GM19023 (cell line): ENCODE results near the gene TMEM9.

Source experiments
- ATAC-seq: cut with Tn5 transposase; IDR thresholded peaks from one replicate; pipeline ENCODE4 v1.9.1; 2021; ENCODE audit warnings: mild to moderate bottlenecking, moderate library complexity; ENCODE audit not compliant: unreplicated experiment

TMEM9 gene

DNA sequence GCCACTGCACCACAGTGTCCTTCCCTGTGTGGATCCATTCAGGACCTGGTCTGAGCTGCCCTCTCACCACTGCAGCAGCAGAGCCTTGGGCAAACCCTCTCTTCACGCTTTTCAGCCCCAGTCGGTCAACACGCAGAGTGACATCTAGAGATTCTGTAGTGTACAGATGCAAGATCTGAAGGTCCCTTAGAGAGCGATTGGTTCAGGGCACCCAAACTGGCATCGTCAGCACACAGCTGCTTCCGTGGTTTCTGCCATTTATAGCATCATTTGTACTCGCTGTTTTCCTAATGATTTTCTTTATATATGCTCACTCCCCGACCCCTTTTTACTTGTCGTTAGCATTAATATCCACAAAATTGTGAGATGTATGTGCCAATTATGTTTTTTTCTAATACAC is 25.8 kb downstream of the TMEM9 start:
- ATAC-seq: no peak

GRCh38 chr1:201127755-201128455 is 26.4 kb downstream of the TMEM9 start:
- no peak for ATAC-seq

- no peak for ATAC-seq
These were observed 27.2 kb downstream of the TMEM9 start, which contains the start of gene ASCL5 for GRCh38 chr1:201126832-201127754. Gene ASCL5, minus strand, starts transcription at chr1:201127184. Its CDS starts 11,812 bp downstream, at chr1:201115372.

- no peak for ATAC-seq
These were observed 27.8 kb downstream of the TMEM9 start for GRCh38 chr1:201126463-201126831.

DNA sequence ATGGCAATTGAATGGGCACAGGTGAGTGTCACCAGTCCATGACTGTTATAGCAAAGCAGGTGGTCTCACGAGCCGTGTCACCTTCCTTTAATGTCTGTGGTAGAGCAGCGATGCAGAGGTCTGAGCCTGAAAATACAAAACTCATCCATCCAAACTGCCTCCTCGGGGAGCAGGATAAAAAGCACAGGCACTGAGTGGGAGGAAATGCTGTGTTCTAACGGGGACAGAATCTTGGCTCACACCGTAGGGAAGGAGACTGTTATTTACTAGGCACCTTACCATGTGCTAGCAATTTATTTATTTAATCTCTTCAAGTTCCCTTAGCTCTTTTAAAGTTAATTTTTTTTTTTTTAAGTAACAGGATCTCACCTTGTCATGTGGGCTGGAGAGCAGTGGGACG is 28.5 kb downstream of the TMEM9 start:
- ATAC-seq: no peak

GRCh38 chr1:201125019-201125418 is 29.3 kb downstream of the TMEM9 start:
- no peak for ATAC-seq

- no peak for ATAC-seq
These were observed 30.4 kb downstream of the TMEM9 start for GRCh38 chr1:201123866-201124265.

DNA sequence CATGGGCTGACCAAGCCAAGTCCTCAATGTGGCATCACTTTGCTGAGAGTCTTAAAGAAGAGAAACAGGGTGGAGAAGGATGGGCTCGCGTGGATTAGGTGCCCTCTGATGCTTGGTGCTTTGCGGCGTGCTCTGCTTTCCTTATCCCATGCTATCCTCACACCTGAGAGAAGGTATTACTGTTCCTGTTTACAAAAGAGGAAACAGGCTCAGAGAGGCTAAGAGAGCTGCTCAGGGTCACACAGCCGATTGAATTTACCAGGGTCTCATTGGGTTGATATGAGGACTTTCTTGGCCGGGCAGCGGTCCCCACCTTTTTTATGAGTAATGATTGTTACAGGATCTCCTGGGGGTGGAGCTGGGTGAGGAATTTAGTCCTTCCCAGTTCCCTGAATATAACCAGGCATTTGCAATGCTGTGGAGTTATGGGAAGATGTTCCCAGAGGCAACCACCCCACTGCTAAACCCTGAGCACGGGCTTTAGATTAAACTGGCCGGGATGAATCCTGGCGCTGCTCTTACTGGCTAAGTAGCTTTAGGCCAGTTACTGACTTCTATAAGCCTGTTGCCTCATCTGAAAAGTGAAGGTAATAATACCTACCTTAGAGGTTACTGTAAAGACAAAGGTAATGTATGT is 31.8 kb downstream of the TMEM9 start:
- ATAC-seq: no peak

DNA sequence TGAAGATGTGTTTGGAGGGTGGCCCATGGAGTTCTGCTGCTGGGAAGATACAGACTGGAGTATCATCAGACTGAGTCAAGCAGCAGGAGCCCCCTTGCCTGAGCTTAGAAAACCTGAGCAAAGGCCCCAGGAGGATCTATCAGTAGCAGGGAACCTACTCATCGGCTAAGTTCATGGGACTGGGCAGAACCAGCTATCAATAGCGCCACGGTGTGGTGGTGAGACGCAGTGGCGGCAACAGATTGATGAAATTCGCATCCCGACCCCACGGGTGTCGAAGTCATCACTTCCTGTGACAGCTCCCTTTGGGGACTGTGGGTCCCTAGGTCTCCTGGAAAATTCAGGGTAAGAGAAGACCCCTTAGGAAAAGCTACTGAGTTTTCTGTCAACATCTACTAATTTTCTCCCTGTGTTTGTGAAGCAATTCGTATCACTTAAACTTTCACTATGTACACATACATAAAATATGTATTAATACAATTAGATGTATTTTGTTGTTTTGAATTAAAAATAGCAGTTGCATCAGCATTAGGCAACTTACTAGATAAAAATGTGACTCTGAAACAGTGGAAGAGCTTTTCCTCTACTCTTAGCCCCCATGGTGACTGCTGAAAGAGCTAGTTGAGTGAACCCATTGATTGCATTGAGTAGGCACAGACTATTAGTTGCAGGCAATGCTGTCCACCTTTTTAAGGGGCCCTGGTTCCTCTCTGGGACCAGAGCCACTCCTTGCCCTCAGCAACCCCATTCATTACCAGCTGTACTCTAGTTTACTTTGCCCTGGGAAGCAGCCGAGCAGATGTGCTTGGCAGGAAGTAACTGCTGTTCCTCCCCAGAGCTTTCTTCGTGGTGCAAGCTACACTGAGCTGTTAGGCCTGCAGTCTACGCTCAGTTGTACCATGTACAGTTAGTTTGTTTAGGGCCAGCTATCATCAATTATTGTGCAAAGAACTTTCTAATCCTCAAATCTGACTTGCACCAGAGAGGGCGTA is 34.8 kb downstream of the TMEM9 start:
- ATAC-seq: no peak

DNA sequence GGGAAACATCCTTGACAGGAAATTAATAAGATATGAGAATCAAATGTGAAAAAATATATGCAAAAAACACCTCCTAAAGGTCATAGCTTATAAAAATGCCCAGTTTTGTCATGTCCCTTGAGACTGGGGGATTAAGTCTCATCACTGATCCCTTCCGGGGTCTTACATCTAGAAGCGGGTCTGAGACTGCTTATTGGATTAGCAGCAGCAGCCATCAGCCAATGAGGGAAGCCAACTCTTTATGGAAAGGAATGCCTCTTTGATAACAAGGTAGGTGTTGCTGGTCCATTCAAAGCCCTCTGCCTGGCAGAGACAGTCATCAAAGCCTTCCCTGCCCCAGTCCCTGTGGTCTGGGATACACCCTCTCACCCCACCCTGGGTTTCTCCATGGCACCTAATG is 38.2 kb downstream of the TMEM9 start:
- no peak for ATAC-seq

- no peak for ATAC-seq
These were observed 38.8 kb downstream of the TMEM9 start for GRCh38 chr1:201115390-201115937.

- ATAC-seq: peak; percentile 89
These were observed 39.8 kb downstream of the TMEM9 start for GRCh38 chr1:201114245-201115131.

- no peak for ATAC-seq
These were observed 40.6 kb downstream of the TMEM9 start for GRCh38 chr1:201113451-201114244.

DNA sequence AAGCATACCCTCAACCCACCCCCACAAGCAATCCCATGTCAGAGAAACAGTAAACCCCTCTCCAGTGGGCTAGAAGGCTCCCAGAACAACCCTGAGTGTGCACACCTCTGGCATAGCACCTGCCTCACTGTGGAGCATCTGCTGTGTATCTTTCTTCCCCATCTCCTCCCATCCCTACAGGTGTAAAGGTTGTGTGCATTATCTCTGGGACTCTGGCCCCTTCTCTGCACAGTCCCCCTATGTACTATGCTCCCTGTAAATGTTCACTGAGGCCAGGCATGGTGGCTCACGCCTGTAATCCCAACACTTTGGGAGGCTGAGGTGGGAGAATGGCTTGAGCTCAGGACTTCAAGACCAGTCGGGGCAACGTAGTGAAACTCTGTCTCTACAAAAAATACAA is 41.3 kb downstream of the TMEM9 start:
- no peak for ATAC-seq

GRCh38 chr1:201112173-201112731 is 42.0 kb downstream of the TMEM9 start, which contains the start of gene CACNA1S:
Gene CACNA1S, minus strand, starts transcription at chr1:201112426. Its CDS starts 87 bp downstream, at chr1:201112339.
- no peak for ATAC-seq

DNA sequence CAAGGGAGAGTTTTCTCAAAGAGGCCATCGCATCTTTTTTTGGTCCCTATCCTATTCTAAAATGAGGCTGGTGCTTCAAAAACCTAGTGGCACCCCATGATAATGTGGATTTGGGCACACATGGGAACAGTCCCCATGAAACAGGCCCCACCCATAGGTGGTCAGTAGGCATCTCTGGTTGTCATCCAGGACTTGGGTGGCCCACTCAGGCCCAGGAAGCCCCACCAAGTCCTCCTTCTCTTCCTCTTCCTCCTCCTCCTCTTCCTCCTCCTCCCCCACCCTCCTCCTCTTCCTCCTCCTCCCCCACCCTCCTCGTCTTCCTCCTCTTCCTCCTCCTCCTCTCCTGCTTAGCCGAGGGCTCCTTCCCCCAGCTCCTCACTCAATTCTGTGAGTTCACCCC is 42.6 kb downstream of the TMEM9 start:
- no peak for ATAC-seq

GRCh38 chr1:201111156-201111555 is 43.1 kb downstream of the TMEM9 start:
- ATAC-seq: no peak

GRCh38 chr1:201110616-201111015 is 43.7 kb downstream of the TMEM9 start:
- ATAC-seq: no peak
